GM19395 (cell line): ENCODE results near the gene PITPNC1.
"Not testable (repeated sequence)": the region's sequence is repeated elsewhere in the genome, so short reads cannot be mapped to it uniquely, and the experiment has no call there.

Experiments used
- ATAC-seq: cut with Tn5 transposase; IDR thresholded peaks from one replicate; pipeline ENCODE4 v1.9.1; 2021; ENCODE audit warnings: mild to moderate bottlenecking, moderate library complexity; ENCODE audit not compliant: unreplicated experiment

The PITPNC1 gene

GRCh38 chr17:67393809-67394397, 16.8 kb downstream of the PITPNC1 start:
- no peak for ATAC-seq

GRCh38 chr17:67399676-67400075, 22.6 kb downstream of the PITPNC1 start:
- no peak for ATAC-seq

- no peak for ATAC-seq
These were observed 23.1 kb downstream of the PITPNC1 start for GRCh38 chr17:67400193-67400592.

GRCh38 chr17:67401106-67401505, 24.0 kb downstream of the PITPNC1 start:
- no peak for ATAC-seq

- ATAC-seq: no peak
These were observed 24.8 kb downstream of the PITPNC1 start for GRCh38 chr17:67401598-67402504.

- no peak for ATAC-seq
These were observed 26.0 kb downstream of the PITPNC1 start for GRCh38 chr17:67403065-67403464.

- no peak for ATAC-seq
These were observed 26.4 kb downstream of the PITPNC1 start for GRCh38 chr17:67403483-67403882.

- ATAC-seq: not testable (repeated sequence)
These were observed 31.4 kb downstream of the PITPNC1 start for GRCh38 chr17:67408455-67408830.

- ATAC-seq: no peak
These were observed 34.3 kb downstream of the PITPNC1 start for GRCh38 chr17:67411397-67411796.

GRCh38 chr17:67412032-67412431, 35.0 kb downstream of the PITPNC1 start:
- no peak for ATAC-seq

- ATAC-seq: no peak
These were observed 35.9 kb downstream of the PITPNC1 start for GRCh38 chr17:67412941-67413340.

GRCh38 chr17:67413388-67413787, 36.3 kb downstream of the PITPNC1 start:
- no peak for ATAC-seq

- no peak for ATAC-seq
These were observed 37.0 kb downstream of the PITPNC1 start for GRCh38 chr17:67414130-67414529.

GRCh38 chr17:67414559-67414958, 37.5 kb downstream of the PITPNC1 start:
- no peak for ATAC-seq

GRCh38 chr17:67415291-67415690, 38.2 kb downstream of the PITPNC1 start:
- ATAC-seq: no peak

GRCh38 chr17:67417507-67417906, 40.4 kb downstream of the PITPNC1 start:
- ATAC-seq: no peak

GRCh38 chr17:67420994-67421393, 43.9 kb downstream of the PITPNC1 start:
- no peak for ATAC-seq

- ATAC-seq: no peak
These were observed 44.8 kb downstream of the PITPNC1 start for GRCh38 chr17:67421869-67422273.

GRCh38 chr17:67422296-67422695, 45.2 kb downstream of the PITPNC1 start:
- ATAC-seq: not testable (repeated sequence)

GRCh38 chr17:67422897-67423296, 45.8 kb downstream of the PITPNC1 start:
- ATAC-seq: no peak

GRCh38 chr17:67425571-67426160, 48.6 kb downstream of the PITPNC1 start:
- ATAC-seq: no peak

GRCh38 chr17:67427424-67427823, 50.3 kb downstream of the PITPNC1 start:
- ATAC-seq: no peak
